Measurements from ENCODE around the gene IL3RA.
"Not testable (repeated sequence)": the region's sequence is repeated elsewhere in the genome, so short reads cannot be mapped to it uniquely, and the experiment has no call there.

IL3RA gene

GRCh38 chrX:1336331-1336943 lies at the start of gene IL3RA:
IL3RA (plus strand) TSS chrX:1336785; CDS start chrX:1341766, 4,981 bp downstream.
- DNase-seq (ENCODE audit: low read depth in 2 of 2): no peak

- DNase-seq (ENCODE audit: low read depth in 2 of 2): no peak
These were observed 47.0 kb upstream of the IL3RA start for GRCh38 chrX:1289535-1289934.

GRCh38 chrX:1291110-1291740 lies 45.4 kb upstream of the IL3RA start:
- DNase-seq (ENCODE audit: low read depth in 2 of 2): no peak

GRCh38 chrX:1292575-1293290 lies 43.9 kb upstream of the IL3RA start:
- DNase-seq (ENCODE audit: low read depth in 2 of 2): no peak

- DNase-seq (ENCODE audit: low read depth in 2 of 2): no peak
These were observed 42.1 kb upstream of the IL3RA start for GRCh38 chrX:1294301-1295067.

GRCh38 chrX:1295550-1295949 lies 41.0 kb upstream of the IL3RA start:
- no peak for DNase-seq (ENCODE audit: low read depth in 2 of 2)

GRCh38 chrX:1297591-1297990 lies 39.0 kb upstream of the IL3RA start:
- not testable (repeated sequence) for DNase-seq (ENCODE audit: low read depth in 2 of 2)

GRCh38 chrX:1300449-1300848 lies 36.1 kb upstream of the IL3RA start:
- no peak for DNase-seq (ENCODE audit: low read depth in 2 of 2)

- DNase-seq (ENCODE audit: low read depth in 2 of 2): no peak
These were observed 31.2 kb upstream of the IL3RA start for GRCh38 chrX:1305411-1305810.

- DNase-seq (ENCODE audit: low read depth in 2 of 2): no peak
These were observed 29.5 kb upstream of the IL3RA start for GRCh38 chrX:1306909-1307625.

- DNase-seq (ENCODE audit: low read depth in 2 of 2): no peak
These were observed 28.8 kb upstream of the IL3RA start for GRCh38 chrX:1307626-1308340.

GRCh38 chrX:1308476-1308875 lies 28.1 kb upstream of the IL3RA start:
- DNase-seq (ENCODE audit: low read depth in 2 of 2): no peak

- not testable (repeated sequence) for DNase-seq (ENCODE audit: low read depth in 2 of 2)
These were observed 27.7 kb upstream of the IL3RA start for GRCh38 chrX:1308917-1309316.

- DNase-seq (ENCODE audit: low read depth in 2 of 2): no peak
These were observed 22.8 kb upstream of the IL3RA start for GRCh38 chrX:1313788-1314187.

GRCh38 chrX:1316527-1316926 lies 20.1 kb upstream of the IL3RA start:
- no peak for DNase-seq (ENCODE audit: low read depth in 2 of 2)

- no peak for DNase-seq (ENCODE audit: low read depth in 2 of 2)
These were observed 14.9 kb upstream of the IL3RA start for GRCh38 chrX:1321674-1322073.

- DNase-seq (ENCODE audit: low read depth in 2 of 2): peak; percentile 30 to 43
These were observed 14.2 kb upstream of the IL3RA start for GRCh38 chrX:1322393-1322792.

- peak; percentile 37 to 47 for DNase-seq (ENCODE audit: low read depth in 2 of 2)
These were observed 13.3 kb upstream of the IL3RA start for GRCh38 chrX:1323315-1323714.

GRCh38 chrX:1325515-1326116 lies 11.0 kb upstream of the IL3RA start:
- DNase-seq (ENCODE audit: low read depth in 2 of 2): no peak

- DNase-seq (ENCODE audit: low read depth in 2 of 2): no peak
These were observed 8.8 kb upstream of the IL3RA start for GRCh38 chrX:1327651-1328304.
